GM19395 (cell line): ENCODE results near the gene WIPF3.
A peak's percentile ranks its signal among the peaks of the same experiment; 100 is the strongest.

Experiments used
- ATAC-seq: cut with Tn5 transposase; IDR thresholded peaks from one replicate; pipeline ENCODE4 v1.9.1; 2021; ENCODE audit warnings: mild to moderate bottlenecking, moderate library complexity; ENCODE audit not compliant: unreplicated experiment

Gene WIPF3

DNA sequence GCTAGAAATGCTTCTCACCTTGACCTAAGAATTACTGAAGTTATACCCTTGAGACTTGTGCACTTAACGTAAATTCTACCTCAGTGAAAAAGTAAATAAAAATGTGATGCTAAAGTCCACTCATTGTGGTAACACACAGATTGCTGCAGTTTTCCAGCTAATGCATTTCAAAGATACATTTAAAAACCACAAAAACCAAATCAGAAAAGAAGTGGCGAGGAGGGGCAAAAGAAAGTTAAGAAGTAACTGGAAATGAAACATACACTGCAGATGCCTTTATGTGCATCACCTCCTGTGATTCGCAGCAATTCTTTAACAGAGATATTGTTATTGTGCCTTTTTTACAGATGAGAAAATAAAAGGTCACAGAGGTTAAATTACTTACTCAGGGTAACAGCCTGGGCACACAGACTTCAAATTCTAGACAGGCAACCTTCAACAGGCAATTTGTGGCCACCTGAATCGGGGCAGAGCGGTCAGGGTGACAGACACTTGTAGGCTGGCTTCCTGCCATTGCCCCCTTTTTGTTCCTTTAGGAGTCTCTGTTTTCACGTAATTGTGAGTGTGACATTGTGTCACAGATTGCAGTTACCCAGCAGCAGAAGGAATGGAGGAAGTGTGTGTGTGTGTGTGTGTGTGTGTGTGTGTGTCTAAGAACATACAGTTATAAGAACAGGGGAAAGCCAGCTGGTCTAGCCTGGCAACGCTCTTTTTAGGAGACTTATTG lies 1.9 kb downstream of the WIPF3 start:
- no peak for ATAC-seq

DNA sequence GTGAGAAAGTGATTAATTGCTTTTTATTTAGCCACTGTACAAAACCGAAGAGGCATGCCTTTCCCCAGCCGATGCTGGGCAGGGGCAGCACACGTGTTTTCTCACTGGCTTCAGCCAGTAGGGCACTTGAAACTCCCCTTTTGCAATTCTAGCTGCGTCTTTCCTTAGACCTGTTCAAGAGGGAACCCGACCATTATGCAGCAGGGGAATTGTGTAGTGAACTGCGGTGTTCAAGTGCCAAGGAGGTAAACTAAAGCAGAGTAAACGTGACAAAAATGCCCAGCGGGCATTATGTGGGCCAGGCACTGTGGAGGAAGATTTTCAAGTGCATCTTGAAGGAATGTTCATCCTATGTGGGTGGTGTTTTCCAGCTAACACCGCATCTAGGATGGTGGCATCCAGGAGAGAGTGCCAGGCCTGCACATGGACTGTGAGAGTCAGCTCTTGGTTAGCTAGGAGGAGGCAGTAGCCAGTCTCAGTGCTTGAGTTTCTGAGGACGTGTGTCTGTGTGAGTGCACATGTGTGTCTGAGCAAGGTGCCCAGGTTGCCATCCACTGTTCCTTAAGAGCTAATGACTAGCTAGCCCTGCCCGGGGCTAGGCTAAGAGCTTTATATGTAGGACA lies 3.3 kb downstream of the WIPF3 start:
- no peak for ATAC-seq

DNA sequence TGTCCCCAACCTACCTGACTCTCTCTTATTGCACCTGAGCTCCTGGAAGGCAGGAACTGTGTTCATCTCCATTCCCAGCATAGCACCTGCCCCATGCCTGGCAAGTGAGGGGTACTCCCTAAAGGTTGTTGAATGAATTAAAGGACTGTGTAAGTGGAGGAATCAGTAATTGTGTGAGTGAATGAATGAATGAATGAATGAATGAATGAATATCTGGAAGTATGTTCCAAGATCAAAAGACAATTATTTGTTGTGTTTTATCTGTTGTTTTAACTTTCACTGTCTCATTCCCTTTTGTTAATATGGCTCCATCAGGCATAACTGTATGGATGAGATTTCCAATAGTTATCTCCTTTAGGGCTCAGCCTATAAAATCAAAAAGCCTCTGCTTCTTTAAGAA lies 4.0 kb downstream of the WIPF3 start:
- ATAC-seq, result no peak

DNA sequence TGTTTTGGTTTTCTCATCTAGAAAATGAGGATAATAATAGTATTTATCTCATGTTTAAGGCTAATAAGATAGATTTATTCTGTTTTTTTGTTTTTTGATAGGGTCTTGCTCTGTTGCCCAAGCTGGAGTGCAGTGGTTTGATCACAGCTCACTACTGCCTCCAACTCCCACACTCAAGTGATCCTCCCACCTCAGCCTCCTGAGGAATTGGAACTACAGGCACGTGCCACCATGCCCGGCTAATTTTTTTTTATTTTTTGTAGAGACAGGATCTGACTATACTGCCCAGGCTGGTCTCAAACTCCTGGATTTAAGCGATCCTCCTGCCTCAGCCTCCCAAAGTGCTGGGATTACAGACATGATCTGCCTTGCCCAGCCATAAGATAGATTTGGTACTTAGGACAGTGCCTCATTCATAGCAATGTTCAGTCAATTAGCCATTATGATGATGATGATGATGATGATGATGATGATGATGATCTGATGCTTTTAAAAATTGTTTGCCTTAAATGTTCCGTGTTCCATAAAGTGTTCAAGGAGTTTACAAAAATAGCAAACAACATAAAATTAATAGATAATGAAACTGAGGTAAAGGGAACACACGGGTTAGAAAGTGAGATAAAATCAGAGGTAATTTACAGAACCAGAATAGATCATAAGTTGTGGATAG lies 4.6 kb downstream of the WIPF3 start:
- ATAC-seq, result no peak

DNA sequence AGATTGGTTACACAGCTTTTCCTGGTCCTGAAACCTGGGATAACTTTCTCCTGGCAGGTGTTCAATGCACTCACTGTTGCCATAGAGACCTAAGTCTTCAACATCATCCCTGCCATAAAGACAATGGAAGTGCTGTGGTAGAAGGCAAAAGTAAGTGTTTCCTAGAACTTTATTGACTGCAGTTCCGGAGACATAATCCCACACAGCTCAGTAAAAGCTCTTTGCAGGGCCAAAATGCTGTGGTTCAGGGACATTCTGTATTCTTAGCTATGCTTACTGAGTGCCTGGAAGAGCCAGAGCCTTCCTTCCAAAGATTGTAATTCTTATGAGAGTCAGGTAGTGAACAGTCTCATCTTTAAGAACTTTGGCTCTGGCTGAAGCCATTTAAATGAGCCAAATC lies 5.3 kb downstream of the WIPF3 start:
- ATAC-seq, result no peak

DNA sequence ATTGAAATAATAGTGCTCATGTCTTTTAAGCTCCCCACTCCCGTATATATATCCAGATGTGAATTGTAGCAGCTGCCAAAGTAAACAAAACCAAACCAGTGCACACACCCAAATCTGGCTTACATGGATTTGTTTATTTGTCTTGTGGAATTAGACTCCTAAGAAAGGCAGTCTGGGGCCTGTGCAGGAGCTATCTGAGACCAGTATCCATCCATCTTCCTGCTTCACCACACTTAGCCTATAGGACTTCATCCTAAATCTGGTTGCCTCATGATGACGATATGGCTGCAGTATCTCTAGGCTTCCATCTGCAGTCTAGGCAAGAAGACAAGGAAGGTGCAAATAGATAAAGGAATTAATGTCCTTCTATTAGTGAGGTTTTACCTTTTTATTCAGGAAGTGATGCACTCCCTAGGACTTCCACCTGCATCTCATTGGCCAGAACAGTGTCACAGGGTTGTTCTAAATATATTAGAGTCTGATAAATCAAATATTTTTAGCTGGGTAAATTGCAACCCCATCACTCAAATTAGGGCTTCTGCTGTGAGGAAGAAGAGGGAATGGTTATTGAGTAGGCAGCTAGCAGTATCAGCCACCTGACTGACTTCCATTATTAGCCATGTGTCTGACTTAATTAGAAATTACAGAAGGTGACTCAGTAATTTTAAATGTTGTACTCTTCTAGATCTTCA lies 6.0 kb downstream of the WIPF3 start:
- no peak for ATAC-seq

DNA sequence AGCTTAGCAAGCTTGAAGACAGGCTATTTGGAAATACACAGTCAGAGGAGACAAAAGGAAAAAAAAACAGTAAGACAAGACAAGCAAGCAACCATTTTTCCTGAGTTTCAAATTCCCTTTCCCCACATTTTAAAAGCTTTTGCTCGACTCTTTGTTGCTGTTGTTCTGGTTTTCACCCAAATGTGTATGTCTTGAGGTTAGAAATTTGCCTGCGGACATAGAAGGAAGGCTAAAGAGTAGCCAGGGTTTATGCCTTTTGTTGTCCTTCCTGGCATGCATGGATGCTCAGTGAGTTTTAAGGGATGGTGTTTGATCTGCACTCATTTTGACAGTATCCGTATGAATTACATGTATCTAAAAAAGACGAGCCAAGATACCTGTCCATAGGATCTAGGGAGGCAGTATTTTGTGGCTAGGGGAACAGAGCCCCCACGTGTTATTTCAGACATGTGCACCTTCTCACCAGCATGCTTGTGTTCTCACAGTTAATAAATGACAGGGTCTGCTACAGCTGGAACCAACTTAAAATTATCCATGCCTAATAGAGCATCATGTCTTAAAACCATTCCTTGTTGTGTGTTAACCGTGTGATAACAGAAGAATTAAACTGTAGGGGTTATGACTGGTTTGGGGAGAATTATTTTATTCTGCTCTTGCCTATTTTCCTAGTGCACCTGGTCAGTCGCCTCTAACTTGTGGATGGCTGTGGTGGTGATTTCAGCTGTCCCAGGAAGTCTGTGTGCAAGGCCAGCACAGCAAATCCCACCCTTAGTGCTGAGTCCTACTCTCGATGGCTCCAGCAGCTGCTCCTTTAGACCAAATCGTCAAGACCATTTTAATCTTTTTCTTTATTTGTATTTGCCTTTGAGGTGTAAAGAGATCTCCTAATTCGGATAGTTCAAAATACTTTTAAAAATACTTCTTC lies 9.1 kb downstream of the WIPF3 start:
- ATAC-seq, result no peak

DNA sequence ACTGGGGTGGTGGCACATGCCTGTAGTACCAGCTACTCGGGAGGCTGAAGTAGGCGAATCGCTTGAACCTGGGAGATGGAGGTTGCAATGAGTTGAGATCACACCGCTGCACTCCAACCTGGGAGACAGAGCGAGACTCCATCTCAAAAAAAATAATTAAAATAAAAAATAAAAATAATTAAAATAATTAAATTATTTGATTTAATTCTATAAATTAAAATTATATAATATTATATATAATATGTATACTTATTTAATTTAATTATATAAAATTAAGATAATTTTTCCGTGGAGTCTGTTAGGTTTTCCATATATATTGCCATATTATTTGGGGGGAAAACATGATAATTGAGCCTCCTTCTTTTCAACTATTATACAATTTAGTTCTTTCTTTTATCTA lies 12.0 kb downstream of the WIPF3 start:
- no peak for ATAC-seq

DNA sequence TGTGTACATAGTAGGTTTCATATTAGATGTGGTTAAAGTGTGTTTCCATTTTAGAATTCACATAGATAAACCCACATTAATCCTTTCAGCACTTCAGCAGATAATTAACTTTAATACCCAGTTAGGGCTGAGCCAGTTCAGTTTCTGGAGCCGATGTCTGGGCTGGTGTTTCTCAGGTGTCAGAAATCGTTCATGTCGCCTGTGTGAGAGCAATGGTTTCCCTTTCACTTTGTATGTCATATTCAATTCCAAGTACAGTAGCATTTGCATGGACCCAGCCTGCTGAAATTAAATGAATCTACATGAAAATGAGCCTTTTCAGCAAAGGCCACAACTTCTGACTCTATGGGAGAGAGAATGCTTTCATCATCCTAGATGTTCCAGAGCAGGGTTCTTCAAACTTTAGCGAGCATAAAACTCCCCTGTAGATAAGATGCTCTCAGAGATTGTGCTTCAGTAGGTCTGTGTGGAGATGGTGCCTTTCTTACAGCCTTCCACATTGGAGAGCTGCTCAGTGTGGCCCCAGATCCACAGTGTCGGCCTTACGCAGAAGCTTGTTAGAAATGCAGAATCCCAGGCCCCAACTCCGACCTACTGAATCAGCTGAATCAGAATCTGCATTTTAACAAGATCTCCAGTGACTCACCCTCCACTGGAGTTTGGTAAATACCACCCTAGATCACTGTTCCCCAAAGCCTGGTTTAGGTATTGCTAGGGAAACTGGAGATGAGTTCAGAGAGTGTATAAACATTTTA lies 19.6 kb downstream of the WIPF3 start:
- ATAC-seq, result peak; percentile 98

DNA sequence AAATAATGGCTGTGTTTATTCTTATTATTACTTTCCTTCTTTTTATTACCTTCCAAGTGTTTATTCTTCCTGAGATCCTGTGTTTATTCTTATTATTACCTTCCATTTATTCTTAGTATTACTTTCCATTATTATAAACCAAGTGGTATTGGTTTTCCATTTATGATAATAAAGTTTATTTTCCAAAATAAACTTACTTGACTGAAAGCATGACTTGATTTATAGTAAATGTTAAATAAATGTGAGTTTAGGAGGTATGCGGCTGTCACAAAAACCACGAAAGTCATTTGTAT lies 20.2 kb downstream of the WIPF3 start:
- ATAC-seq, result no peak

DNA sequence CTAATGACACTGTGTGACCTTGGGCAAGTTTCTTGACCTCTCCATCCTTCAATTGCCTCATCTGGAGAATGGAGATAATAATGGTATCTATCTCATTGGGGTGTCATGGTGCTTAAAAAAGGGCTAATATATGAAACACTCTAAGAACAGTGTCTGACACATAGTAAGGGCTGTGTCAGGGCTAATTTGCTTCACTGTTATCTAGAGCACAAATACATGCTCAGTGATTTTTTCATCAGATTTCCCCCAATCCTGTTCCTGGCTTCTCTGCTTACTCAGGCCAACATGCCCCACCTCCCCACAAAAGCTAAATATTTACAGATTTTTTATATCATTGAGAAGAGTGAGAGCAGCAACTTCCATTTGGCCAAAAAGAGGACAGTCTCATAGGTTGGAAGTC lies 20.6 kb downstream of the WIPF3 start:
- no peak for ATAC-seq

DNA sequence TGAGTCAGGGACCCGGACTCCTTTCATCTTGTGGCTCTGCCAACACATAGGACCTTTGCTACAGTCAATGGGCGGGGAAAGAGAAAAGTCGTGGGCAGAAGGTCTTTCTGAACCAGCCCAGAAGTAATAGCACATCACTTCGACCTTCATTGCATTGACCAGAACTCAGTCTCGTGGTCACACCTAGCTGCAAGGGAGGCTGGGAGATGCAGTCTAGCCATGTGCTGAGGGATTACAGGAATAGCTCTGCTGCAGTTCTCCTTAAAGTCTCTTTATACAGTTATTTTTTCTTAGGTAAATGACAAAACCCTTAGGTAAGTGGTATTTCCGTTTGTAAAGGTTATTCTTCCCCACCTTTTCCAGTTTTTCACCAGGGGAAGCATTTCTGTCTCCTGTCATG lies 25.4 kb downstream of the WIPF3 start:
- ATAC-seq, result no peak

DNA sequence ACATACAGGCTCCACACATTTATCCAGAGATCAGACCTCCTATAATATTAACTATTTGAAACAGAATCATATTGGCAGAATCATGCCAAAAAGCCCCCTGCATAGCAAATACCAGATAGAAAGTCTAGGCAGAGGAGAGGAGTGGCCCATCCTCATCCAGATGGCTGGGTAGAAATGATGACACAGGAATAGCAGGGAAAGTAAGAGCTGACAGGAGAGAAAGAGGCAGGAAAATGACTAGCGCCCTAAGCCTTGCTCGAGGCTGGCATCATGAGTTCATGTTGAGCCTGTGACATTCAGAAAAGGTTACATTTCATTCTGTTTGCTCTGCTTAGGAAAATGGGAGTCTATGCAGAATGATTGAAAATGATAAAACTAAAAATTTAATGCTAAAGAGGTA lies 27.6 kb downstream of the WIPF3 start:
- no peak for ATAC-seq

DNA sequence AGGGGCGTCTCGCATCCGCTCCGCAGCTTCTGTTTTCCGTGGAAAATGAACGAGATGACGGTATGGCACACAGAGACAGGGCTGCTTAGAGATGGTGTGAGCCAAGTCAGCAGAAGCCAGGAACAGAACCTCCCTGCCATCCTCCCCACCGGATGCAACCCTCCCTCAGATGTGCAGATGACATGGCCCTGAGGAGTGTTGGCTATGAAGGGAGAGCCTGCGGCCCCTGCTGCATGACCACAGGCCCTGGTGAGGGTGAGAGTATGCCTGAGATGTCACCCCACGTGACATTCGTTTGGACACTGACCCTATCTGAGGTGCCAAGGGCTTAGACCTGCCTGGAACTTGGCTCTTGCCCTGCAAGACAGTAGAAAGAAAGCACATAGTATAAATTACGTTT lies 29.4 kb downstream of the WIPF3 start:
- no peak for ATAC-seq

DNA sequence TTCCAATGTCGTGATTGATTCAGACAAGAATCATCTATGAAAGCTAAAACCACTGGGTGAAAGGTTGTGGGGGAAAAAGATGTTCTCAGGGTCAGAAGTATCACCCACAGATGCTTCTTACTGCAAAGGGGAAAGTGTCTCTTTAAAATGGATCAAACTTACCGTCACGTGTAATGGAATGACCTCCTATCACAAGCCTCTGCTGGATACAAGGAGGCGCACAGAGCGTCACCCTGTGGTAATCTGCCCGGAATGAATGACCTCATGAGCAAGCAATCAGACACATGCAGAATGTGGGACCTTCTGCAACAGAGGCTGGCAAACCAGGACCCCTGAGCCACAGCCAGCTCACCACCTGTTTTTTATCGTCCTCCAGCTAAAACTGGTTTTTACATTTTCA lies 33.0 kb downstream of the WIPF3 start:
- no peak for ATAC-seq

DNA sequence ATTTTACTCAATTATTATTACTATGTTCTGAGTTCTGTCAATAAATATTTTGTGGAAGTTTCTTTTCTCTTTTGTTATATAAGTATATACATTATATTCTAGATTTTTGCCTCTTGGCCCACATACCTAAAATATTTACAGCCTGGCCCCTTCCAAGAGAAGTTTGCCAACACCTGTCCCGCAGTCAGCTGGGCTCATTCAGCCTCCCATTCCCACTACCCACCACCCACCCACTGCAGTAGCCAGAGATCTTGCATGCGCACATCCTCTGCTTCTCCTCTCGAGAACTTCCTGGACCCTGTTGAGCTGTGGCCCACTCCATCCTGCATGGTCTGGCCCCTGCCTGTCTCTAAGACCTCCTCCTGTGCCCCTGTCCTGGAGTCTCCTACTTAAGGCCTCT lies 33.6 kb downstream of the WIPF3 start:
- no peak for ATAC-seq

DNA sequence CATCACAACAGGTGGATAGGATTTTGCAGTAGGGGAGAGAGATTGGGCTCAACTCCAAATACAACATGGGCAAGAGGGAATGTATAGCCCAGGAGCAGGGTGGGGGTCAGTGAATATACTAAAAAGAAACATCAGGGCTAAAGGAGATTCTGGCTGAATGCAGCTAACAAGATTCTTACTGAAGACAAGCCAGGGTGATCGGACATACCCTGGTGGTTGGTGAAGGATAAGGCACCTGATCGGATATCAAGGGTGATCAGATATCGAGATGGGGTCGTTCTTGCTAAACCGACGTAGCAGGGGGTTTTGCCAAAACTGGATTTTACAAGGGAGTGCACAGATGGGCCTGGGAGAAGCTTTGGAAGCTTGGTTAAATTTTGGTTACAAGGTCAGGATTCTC lies 34.4 kb downstream of the WIPF3 start:
- ATAC-seq, result no peak

DNA sequence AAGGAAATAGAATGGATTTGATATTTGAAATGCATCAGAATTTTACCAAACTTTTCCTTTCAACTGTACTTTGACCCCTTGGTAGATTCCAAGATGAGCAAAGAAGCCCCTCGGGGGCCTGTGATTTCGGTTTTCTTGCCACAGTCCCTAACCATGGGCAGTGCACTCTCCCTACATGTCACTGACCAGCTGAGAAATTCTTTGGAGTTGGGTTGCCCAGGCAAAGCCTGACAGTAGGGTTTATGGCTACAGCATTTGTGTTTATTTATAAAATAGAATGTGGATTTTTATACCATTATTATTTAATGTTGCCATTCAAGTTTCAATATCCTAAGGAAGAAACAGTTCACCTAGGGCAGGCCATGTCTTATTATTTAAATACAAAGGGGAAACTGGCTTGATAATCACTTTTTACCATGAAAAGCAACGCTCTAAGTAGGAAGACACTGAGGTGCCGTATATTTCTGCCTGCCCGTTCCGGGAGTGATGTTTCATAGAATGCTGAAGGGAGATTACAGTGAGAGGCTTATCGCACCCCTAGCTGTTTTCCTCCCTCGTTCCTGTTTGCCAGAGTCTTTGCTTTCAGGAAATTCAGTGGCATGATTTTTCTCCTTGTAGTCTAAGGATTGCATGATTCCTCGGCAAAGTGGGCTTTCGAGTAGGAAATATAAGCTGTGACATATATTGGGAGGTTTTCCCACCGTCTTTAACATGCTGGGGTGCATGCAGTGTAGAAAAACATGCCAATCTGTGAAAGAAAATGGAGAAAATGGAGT lies 35.8 kb downstream of the WIPF3 start:
- no peak for ATAC-seq

DNA sequence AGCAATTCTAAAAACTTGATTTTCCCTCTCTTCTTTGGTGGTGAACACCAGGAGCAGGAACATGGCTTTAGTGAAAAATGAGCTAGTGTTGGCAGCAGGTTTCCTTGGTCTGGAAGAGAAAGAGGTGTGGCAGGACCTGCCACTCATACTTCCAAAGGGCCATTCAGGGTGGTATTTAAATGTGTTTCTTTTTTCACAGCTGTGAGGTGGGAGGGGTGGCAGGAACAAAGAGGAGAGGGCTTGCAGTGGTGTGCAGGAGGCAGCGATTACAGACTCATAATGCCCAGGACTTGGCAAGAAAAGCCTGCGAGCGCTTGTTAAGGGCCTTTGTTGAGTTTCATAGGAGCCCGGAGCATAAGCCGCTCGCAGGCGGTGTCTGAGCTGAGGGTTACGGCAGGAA lies 36.8 kb downstream of the WIPF3 start:
- no peak for ATAC-seq

DNA sequence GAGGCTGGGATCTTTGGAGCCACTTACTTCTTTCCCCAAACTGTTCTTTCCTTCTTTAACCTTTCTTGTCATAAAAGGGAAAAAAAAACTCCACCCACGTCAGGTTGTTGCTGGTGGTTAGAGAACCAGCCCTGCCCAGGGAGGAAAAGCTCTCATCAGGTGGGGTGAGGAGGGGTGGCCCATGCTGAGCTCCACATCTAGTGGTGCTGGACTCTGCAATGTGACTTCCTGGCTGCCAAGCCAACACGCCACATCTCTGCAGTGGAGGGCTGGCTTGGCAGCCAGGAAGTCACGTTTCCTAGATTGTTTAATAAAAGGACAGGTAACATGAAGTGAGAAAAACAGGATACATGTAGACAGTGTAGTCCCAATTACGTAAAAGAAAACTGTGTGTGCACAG lies 37.4 kb downstream of the WIPF3 start:
- no peak for ATAC-seq
